GM10266 (cell line): Measurements from ENCODE around the gene CERS6.
"Not testable (repeated sequence)": the region's sequence is repeated elsewhere in the genome, so short reads cannot be mapped to it uniquely, and the experiment has no call there.

Source experiments
- DNase-seq: peaks from one replicate; pipeline ENCODE4 v3.0.0; 2012; ENCODE audit errors: extremely low spot score
- TF ChIP-seq, protein P1 (sequence below): IDR thresholded peaks from 2 replicates; pipeline ENCODE4 v1.5.1; 2012; ENCODE audit warnings: mild to moderate bottlenecking, low read depth; ENCODE audit not compliant: control insufficient read depth, insufficient read depth; ENCODE audit errors: missing control alignments

The CERS6 gene

DNA sequence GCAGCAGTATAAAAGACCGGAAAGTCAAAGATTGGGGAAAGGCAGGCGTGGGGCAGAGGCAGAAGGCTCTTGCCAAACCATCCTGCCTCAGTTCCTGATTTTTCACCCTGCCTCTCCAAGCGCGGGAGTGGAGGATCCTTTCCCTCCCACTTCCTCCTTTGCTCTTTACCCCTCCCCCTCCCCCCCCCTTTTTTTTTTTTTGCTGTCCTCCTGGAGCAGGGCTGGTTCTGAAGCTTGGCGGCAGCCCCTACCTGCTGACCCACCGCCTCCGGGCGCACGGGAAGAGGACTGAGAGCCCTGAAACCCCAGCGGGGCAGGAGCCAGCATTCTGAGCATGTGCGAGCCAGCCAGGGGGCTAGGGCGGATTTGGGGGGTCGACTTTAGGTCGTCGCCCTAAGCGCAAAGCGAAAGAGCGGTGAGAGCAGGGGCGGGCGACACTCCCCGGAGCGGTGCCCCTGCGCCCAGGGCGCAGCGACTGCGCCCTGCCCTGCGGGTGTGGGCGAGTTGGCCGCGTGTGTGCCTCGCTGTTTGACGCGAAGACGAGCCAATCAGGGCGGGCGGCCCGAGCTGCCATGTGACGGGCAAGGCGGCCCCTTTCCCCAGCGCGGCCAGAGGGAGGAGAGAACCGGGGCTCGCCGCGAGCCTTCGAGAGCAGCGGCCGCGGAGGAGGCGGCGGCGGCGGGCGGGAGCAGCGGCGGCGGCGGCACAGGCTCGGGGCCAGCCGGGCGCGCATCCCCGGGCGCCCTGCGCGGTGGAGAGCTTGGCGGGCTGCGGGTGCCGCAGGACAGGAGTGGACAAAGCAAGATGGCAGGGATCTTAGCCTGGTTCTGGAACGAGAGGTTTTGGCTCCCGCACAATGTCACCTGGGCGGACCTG lies at the start of gene CERS6:
TSS of gene CERS6 (plus strand) at position 628 of the 876 bp plus-strand sequence. CDS start at position 805, 177 bp downstream.
- peak; percentile 96 for DNase-seq

GRCh38 chr2:168412301-168412700 lies 43.8 kb upstream of the CERS6 start:
- DNase-seq: not testable (repeated sequence)

More for the DNA sequence above, at the start of gene CERS6:
- TF ChIP-seq, protein P1, sequence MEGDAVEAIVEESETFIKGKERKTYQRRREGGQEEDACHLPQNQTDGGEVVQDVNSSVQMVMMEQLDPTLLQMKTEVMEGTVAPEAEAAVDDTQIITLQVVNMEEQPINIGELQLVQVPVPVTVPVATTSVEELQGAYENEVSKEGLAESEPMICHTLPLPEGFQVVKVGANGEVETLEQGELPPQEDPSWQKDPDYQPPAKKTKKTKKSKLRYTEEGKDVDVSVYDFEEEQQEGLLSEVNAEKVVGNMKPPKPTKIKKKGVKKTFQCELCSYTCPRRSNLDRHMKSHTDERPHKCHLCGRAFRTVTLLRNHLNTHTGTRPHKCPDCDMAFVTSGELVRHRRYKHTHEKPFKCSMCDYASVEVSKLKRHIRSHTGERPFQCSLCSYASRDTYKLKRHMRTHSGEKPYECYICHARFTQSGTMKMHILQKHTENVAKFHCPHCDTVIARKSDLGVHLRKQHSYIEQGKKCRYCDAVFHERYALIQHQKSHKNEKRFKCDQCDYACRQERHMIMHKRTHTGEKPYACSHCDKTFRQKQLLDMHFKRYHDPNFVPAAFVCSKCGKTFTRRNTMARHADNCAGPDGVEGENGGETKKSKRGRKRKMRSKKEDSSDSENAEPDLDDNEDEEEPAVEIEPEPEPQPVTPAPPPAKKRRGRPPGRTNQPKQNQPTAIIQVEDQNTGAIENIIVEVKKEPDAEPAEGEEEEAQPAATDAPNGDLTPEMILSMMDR: no peak

GRCh38 chr2:168413101-168413500 lies 43.0 kb upstream of the CERS6 start:
- DNase-seq: not testable (repeated sequence)

- TF ChIP-seq, protein P1: no peak
- no peak for DNase-seq
These were observed 39.5 kb upstream of the CERS6 start for GRCh38 chr2:168416555-168416954.

- TF ChIP-seq, protein P1: no peak
- no peak for DNase-seq
These were observed 33.5 kb upstream of the CERS6 start for GRCh38 chr2:168422584-168422983.

DNA sequence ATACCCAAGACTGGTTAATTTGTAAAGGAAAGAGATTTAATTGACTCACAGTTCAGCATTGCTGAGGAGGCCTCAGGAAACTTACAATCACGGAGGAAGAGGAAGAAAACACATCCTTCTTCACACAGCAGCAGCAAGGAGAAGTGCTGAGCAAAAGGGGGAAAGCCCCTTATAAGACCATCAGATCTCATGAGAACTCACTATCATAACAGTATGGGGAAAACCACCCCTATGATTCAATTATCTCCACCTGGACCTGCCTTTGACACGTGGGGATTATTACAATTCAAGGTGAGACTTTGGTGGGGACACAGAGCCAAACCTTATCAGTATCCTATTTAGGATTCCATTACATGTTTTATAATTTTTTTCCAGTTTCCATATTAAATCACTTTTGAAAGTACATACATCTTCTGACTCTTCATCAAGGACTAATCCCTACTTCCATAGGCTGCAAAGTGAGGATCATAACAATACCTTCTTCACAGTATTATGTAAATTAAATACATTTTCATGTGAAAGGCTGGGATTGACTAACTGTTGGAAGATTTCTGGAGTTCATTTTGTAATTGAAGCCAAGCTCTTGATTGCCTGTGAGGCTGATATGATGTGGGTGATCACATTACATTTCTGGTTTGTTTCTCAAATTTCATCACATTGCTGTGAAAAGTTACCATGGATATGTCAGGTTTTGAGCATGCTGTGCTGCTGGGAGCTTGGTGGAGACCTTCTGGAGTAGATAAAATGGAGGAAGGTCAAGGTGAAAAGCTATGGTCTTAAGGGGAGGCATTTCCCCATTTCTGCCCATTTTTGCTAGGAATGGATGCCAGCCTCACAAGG lies 31.7 kb upstream of the CERS6 start:
- TF ChIP-seq, protein P1: no peak
- DNase-seq: no peak

GRCh38 chr2:168424971-168425370 lies 31.1 kb upstream of the CERS6 start:
- TF ChIP-seq, protein P1: no peak
- no peak for DNase-seq

GRCh38 chr2:168426861-168427260 lies 29.2 kb upstream of the CERS6 start:
- TF ChIP-seq, protein P1: no peak
- no peak for DNase-seq
